ENCODE measurements around the gene DDX20.
"Not testable (repeated sequence)": the region's sequence is repeated elsewhere in the genome, so short reads cannot be mapped to it uniquely, and the experiment has no call there.

DDX20 gene

DNA sequence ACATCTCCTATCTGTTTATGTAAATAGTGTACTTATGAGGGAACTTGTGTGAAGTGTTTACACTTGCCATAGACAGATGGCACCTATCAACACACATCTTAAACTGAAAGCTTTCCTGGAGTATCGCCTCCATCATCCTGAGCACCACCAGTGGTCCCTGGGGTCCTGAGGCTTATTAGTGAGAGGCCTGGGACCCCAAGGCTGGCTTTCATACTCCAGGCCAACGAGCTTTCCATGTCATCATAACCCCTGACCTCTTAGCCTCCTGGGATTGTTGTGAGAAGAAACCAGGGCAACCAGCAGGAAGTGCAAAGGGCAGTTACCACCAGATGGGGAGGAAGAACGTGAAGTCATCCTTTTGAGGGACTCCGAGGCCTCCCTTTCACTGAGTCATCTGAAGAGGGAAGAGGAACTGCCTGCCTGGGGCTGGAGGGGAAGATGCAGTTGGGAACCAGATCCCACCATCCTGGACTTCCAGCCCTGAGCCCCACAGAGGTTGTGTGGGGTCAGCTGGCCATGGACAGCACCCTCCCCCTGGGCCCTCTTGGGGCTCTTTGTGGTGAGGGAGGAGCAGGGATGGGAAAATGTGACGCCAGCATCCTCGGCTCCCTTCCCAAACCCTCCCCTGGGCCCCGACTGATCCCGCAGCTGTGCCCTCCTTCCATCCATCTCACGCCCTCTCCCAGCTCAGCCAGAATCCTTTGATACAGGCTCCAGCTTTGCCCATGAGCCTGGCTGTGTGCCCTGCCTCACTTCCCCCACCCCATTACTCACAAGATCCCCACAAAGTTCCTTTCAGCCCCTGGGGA is 22.3 kb upstream of the DDX20 start:
- peak; percentile 94 to 95 for DNase-seq

DNA sequence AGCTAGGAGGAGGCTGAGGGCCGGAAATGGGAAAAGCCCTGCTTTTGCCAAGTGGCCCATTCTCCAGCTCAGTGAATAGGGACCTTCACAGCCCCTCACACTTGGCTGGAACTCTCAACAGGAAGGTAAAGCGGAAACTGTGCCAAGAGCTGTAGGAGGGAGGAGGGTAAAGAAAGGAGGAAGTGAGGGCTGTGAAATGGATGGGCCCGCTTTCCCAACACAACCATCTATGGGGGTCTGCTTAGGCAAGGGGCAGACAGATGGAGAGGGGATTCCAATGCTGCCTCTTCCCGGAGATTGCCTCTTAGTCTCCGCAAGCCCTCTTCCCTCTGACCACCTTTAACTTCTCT is 21.7 kb upstream of the DDX20 start:
- peak; percentile 67 to 71 for DNase-seq

DNA sequence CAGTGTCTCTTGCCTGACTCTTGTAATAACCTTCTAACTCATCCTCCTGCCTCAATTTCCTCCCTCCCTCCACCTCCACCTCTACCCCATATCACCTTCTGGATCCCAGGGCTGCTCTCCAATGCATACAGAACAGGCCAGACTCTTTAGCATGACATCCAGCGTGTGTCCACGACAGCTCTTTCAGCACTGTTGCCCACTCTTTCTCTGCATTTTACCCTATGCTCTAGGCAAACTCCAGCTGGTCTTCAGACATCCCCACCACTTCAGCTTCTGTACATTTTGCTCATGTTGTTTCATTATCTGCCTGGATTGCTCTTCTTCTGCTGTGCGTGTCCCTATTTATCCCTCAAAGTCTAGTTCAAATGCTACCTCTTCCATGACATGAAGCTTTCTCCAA is 21.3 kb upstream of the DDX20 start:
- no peak for DNase-seq

DNA sequence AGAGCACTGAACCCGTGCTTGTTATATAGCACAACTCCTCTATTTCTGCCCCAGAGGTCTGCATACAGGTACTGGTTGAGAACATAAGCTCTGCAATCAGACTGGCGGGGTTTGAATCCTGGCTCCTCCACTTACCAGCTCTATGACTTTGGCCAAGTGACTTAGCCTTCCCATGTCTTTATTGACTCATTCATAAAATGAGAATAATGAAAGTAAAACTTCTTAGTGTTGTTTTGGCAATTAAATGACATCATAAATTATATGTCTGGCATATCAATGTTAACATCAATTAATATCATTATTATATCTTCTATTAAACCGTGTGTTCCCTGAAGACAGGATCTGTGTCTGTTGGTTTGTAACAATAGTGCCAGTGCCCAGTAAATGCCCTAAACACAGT is 20.8 kb upstream of the DDX20 start:
- DNase-seq: no peak

DNA sequence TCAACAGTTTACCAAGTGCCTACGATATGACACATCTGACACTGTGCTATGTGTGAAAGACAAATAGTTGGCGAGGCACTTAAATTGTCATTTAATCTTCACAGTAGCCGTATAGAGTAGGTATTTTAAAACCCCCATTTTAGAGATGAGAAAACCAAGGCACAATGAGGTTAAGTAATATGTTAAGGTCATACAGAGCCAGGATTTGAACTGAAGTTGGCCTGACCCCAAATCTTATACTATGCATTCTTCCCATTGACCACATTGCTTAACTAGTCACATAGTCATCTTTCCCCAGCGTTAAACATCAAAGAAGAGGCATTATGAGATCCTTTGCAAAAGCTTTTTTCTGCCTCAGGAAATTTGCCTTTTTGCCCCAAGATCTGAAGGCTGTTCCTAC is 20.4 kb upstream of the DDX20 start:
- DNase-seq: no peak

DNA sequence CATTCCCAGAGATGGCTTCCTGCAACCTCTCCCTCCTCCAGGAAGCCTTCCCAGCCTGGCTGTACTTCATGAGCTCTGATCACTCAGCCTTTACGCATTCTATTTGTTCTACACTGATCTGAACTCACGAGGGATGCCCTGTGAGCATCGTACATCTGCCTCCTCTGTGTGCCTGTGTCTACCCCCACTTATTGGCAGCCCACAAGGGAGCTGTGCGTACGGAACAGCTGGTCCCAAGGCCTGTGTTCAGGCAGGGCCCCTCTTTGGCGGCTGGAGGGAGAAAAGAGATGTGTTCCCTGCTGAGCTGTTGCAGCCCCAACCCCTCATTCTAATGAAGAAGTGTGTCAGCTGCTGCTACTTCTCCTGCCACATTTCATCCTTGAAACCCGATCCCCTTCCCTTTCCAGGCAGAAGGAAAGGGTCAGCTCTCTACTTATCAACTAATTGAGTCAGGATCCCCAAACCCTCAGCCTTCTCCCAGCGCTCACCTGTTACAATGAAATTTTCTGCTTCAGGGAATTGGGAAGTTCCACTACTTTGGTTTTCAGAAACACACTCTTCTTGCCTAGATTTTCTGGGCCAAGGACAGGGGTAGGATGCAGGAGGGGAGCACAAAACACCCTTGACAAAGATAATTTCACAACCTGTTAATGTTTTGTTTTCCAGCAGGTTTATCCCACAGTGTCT is 19.7 kb upstream of the DDX20 start:
- no peak for DNase-seq

DNA sequence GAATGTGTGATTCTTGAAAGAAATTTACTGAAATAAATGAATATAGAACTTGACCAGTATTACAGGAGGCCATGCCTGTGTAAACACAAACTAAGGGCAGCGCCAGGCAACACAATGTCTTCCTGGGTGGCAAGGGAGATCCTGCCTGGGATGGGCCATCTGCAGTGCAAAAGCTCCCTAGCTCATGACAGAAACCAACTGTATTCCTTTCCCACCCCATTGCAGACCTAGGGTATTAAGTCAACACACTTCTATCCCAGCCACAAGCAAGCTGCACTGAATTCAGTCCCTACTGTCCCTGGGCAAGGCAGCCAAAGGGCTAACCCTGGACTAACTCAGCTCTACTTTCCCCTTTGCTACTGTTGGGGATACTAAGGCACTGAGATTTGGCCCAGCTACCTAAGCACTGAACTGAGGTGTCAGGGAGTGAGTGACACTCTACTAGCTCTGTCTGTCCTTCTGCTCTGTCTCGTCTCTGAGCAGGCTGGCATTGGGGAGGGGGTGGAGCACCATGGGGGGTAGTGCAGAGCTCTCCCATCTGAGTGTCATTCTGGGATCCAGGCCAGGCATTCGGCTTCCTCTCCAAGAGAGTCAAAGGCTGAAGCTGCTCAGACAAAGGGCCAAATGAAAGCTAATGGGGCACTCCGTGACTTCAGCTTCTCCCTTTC is 19.0 kb upstream of the DDX20 start:
- DNase-seq: no peak

DNA sequence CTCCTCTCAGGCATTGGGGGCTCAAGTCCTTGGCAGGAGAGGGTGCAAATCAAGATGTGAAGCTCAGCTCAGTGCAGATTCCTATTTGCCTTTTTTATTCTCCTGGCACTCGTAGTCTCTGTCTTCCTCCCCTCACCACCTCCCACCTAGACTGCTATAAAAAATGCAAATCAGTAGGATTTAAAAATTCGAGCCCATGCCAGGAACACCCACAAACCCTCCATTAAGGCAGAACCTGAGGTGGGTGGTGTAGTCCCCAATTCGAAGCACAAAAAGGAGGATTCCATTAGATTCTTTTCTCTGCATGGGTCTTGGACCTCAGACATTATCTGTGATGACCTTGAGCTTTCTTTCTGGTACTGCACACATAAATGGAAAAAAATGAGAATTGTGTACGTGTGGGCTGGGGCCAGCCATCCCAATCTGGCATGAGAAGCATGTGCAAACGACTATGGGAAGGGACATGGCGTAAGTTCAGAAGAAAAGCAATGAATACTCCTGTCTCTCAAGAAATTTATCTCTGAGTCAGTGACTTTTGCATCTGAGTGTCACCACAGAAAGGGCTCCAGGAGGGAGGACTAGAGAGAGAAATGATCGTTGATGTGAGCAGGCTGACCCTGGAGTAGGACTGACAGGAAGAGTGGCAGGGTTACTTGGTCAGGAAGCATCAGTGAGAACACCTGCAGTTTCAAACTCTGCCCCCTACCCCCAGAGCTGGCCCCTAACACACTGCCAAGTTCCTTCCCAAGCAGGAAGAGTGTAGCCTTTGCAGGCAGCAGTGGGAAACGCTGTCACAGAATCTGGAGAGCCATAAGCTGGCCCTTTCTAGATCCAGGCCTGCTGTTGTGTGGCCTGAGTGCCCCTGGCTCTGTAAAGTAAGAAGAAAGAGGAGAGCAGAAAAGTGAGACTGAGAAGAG is 18.2 kb upstream of the DDX20 start:
- no peak for DNase-seq

DNA sequence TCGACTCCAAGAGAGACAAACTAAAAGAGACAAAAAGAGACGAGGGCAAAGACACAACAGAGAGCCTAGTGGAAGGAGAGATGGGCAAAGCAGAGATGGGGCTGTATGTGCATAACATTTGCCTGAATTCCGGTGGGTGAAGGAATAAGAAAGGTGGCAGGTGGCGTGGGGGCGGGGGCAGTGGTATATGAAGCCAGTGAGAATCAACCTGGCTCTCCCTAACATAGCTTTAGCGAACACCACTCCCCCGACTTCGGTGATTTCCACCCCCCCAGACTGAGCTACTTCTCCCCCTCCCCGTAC is 17.6 kb upstream of the DDX20 start:
- DNase-seq: no peak

DNA sequence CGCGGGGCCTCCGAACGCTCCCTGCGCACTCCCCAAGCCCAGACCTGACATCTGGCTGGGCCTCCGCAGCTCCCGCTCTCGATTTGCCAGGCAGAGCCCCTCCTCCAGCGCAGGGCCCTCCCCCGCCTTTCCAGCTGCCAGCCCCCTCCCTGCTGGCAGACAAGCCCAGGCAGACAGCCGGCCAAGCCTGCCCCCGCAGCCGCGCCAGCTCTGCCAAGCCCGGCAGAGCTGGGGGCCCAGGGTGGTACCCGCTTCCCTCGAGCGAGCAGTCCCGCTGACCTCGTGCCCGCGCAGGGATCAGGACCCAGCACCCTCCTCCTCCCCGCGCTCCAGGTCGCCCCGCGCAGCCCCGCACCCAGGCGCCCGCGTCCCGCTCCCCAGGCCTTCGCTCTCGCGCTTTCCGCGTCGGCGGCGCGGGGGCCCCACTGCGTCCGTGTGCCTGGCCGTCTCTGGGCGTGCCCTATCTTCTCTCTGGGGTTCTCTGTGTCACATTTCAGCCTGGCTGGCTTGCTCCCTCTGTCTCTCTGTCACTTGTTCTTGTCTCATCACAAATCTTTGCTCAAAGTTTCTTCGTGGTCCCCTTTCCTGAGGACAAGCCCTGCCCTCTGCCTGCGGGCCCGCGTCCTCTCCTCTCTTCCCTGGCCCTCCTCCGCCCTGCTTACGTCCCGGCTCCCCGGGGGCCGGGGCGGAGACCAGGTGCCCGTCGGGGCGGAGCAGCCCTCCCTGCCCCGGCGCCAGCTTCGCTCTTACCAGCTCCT is 17.1 kb upstream of the DDX20 start:
- DNase-seq: peak in 1 of 2 experiments; percentile 71

DNA sequence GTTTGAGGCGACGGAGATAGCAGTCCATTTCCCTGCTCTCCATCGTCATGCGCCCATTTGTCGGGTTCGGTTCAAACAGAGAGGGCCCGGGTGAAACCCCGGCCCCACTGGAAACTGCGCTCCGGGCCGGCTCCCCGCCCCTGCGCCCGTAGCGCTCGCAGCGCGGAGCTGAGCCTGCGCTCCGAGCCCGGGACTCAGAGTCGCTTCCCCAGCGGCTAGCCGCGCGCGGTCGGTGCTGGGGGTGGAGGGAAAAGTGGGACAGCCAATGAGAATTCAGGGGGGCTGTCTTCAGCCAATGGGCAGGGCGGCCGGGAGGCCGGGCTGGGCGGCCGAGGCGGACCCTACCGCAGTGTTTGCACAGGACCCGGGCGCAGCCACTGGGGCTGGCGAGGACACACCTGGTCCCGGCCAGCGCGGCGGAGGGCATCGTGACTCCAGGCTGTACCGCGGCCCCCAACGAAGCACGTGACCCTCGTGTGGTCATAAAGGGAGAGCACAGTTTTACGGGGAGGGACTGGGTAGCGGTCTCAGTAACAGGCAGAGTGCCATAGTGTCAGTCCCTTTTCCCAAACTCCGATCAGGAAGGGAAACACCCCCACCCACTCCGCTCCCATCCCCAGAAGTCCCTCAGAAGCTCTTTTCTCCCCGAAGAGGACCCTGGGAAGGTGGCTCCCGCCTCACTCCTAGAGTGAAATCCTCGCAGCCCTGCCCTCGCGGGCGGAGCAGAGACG is 16.3 kb upstream of the DDX20 start, which contains the start of gene INKA2:
Gene INKA2, minus strand, starts transcription at position 202 of the 731 bp plus-strand sequence. Its CDS starts 153 bp downstream, at position 49.
- peak; percentile 78 to 85 for DNase-seq

DNA sequence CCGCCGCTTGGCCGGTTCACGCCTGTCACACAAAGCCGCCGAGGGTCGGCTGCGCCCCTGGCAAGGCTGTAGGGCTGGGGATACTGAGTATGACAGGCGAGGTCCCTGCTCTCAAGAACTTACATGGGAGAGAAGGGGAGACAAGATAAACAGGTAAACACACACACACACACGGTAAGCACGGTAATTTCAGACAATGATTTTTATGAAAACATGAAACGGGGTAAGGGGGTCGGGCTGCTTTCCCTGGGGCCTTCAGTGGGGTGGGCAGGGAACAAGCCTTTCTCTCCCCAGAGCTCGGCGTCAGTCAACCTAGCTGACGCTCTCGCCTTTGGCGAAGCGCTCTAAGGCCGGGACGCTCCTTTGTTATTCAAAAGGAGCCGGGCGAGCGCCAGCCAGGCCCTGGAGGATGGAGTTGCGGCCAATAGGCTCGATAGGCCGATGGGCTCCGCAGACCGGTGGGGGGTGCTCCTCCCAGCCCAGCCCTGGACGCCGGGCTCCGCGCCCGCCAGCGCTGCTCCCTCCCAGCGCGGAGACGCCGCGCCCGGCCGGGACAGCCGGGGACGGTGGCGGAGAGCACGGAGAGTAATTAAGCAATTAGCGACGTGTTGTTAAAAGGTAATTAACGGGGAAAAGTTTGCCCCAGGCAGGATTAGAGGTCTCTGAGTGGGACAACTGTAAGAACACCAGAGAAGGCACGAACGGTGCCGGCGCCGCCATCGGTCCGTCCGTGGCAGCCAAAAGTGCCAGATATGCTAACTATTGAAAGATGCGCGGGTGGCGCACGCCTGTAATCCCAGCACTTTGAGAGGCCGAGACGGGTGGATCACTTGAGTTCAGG is 15.6 kb upstream of the DDX20 start:
- DNase-seq: no peak

DNA sequence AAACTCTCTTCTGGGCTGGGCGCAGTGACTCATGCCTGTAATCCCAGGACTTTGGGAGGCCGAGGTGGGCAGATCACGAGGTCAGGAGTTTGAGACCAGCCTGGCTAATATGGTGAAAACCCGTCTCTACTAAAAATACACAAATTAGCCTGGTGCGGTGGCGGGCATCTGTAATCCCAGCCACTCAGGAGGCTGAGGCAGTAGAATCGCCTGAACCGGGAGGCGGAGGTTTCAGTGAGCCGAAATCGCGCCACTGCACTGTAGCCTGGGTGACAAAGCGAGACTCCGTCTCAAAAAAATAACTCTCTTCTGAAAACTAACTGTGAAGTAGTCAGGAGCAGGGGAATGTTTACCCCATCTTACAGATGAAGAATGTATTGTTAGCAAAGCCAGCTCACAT is 13.4 kb upstream of the DDX20 start:
- not testable (repeated sequence) for DNase-seq

DNA sequence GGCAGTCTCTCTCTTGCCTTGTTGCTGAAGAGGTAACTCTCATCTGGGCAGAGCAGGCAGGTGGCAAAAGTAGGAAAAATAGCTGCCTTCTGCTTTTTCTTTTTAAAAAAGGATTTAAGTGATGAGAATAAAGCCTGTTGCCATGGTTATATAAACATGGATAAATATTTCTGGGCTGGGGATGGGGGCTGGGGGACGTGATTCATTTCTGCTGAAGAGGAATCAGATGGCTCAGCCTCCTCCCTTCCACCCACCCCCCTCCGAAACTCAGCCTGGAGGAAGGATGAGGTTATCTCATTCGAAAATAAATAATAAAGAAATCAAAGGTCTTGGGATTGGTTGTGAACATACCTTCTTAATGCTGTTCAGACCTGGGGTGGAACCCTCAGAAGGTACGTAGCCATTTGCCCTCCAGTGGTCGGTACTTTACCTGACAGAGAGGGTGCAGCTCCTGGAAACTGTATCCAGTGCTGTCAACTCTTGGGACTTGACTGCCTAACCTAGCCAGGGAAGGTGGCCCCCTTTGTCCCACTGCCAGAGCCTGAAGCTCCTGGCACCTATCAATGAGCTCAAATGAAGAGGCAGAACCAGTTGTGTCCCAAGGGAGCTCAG is 12.7 kb upstream of the DDX20 start:
- DNase-seq: no peak

DNA sequence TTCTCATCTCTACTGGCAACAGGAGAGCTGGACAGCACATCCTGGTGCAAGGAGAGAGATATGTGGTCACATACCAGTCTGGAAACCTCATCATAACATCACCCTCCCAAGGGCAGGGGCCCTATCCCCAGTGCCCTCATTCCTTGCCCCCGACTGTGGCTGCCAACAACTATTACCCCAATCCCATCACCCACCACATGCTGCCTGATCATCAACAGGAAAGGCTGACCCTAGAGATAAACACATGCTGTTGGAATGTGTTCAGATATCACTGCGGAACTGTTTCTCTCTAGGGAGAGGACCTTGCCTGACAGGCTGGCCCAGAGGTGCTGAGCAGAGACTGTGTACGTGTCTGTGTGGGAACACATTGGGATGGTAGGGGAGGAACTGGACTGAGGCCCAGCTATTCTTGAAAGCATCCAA is 12.0 kb upstream of the DDX20 start:
- DNase-seq: no peak

DNA sequence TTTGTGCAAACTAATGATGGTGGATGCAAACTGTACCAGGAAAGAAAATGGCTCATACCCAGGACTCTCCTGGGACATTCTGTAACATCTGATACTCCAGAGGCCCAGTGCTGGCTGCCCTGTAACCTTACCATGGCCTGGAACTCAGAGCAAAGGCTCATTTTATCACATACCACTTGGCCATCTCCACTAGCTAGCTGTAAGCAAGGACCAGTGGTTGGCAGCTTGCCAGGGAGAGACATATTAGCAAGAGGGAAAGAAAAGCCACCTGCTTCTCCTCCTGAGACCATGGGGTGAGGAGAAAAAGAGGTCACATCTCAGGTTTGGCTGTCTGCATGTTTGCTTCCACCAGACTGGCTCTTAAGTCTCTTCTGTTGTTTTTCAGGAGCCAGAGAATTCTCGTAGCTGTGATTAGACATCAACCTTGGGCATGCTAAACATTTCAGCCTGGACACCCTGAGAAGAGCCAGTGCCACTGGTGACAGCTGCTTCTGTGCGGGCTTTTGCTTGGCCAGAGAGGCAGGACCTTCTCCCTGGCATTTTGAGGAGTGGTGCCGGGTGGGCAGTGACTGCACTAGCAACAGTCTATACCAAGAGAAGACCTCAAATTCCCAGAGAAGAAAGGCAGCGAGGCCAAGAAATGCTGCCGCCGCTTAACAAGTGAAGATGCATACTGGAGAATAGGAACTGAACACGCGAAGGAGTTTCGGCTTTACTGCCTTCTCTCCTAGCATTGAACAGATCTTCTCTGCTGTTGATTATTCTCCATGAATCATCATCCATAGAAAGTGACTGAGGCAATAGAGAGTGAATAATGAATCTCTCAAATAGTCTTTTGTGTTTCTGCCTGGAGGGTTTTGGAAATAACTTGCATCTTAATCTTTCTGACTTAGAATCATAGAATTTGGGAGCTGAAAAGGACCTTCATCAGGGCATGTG is 9.8 kb upstream of the DDX20 start:
- no peak for DNase-seq

DNA sequence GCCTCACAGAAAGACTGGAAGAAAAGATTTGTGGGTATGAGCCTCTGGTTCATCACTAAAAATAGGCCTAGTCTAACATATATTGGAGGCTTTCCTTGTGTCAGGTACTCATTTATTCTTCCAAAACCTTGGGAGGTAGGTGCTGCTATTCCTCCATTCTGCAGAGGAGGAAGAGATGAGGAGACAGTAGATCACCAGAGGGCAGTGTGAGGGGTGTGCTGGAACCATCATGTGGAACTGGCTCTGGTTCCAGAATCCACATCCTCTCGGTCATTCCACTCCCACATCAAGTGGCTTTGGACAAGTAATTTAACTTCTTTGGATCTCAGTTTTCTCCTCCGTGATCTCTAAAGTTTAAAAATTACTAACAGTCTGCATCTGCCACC is 9.1 kb upstream of the DDX20 start:
- no peak for DNase-seq

DNA sequence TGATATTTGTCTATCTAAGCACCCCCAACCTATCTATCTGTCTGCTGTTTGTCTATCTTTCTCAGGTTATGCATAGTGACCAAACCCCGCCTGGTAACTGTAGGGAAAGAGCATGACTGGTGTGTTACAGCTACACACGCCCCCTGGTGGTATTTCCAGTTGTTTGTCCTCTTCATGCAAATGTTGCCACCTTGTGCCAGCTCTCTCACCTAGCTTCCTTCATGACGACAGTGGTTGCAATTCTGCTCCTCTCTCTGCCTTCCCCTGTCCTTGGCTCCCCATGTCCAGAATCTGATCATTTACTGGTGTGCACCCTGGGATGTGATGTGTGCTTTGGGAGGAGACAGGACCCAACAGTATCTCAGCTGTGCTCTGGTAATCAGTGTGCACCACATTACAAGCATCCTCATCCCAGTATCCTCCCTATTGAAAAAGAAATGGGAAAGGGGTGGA is 8.4 kb upstream of the DDX20 start:
- DNase-seq: peak; percentile 76 to 86

DNA sequence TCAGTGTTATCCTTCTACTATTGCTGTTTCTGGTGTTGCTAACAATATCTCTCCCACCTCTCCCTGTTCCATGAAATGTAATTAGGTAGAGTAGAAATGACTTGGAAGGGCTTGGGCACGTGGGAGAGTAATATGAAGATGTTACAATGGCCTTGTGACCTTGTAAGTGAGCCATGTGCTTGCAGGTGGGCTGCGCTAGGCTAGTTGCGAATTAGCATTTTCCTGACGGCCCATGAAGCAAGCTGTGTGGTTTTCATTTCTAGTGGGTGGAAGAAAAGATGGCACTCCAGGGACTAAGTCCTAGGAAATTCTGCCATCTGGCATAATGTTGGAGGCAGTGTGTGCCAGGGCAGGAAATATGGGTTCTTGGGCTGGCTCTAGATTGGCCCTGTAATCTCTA is 7.8 kb upstream of the DDX20 start:
- DNase-seq: no peak
